ENCODE measurements around the gene U2AF2.

U2AF2 gene
- long read RNA-seq, donor 1, transcript U2AF2-201 (12 exons, 1,698 nt) = minor isoform, 6 of 74 reads
- long read RNA-seq, donor 1, transcript U2AF2-202 (12 exons, 3,022 nt) = major isoform, 16 of 74 reads
- long read RNA-seq, donor 1, transcript U2AF2-205 (5 exons, 637 nt) = minor isoform, 9 of 74 reads
- long read RNA-seq, donor 1, partial matches to known transcripts = 40 of 74 reads
- long read RNA-seq, donor 1, other reads (novel, unspliced or antisense) = 0 of 74 reads
- long read RNA-seq, donor 2, transcript U2AF2-202 (12 exons, 3,022 nt) = major isoform, 10 of 48 reads
- long read RNA-seq, donor 2, transcript U2AF2-205 (5 exons, 637 nt) = minor isoform, 5 of 48 reads
- long read RNA-seq, donor 2, partial matches to known transcripts = 26 of 48 reads
- long read RNA-seq, donor 2, other reads (novel, unspliced or antisense) = 0 of 48 reads
- long read RNA-seq, donor 3, partial matches to known transcripts = 6 of 14 reads
- long read RNA-seq, donor 3, other reads (novel, unspliced or antisense) = 0 of 14 reads
- long read RNA-seq, donor 4, transcript U2AF2-202 (12 exons, 3,022 nt) = major isoform, 7 of 36 reads
- long read RNA-seq, donor 4, partial matches to known transcripts = 25 of 36 reads
- long read RNA-seq, donor 4, other reads (novel, unspliced or antisense) = 0 of 36 reads
- long read RNA-seq, donor 5, transcript U2AF2-202 (12 exons, 3,022 nt) = major isoform, 16 of 60 reads
- long read RNA-seq, donor 5, partial matches to known transcripts = 33 of 60 reads
- long read RNA-seq, donor 5, other reads (novel, unspliced or antisense) = 5 of 60 reads
- long read RNA-seq, donor 6, transcript U2AF2-202 (12 exons, 3,022 nt) = major isoform, 10 of 64 reads
- long read RNA-seq, donor 6, transcript U2AF2-205 (5 exons, 637 nt) = minor isoform, 6 of 64 reads
- long read RNA-seq, donor 6, partial matches to known transcripts = 37 of 64 reads
- long read RNA-seq, donor 6, other reads (novel, unspliced or antisense) = 7 of 64 reads
- long read RNA-seq, donor 7, transcript U2AF2-201 (12 exons, 1,698 nt) = minor isoform, 7 of 112 reads
- long read RNA-seq, donor 7, transcript U2AF2-202 (12 exons, 3,022 nt) = major isoform, 18 of 112 reads
- long read RNA-seq, donor 7, transcript U2AF2-205 (5 exons, 637 nt) = minor isoform, 12 of 112 reads
- long read RNA-seq, donor 7, partial matches to known transcripts = 71 of 112 reads
- long read RNA-seq, donor 7, other reads (novel, unspliced or antisense) = 0 of 112 reads
- long read RNA-seq, donor 8, transcript U2AF2-205 (5 exons, 637 nt) = minor isoform, 7 of 33 reads
- long read RNA-seq, donor 8, transcript U2AF2-202 (12 exons, 3,022 nt) = major isoform, 9 of 33 reads
- long read RNA-seq, donor 8, partial matches to known transcripts = 12 of 33 reads
- long read RNA-seq, donor 8, other reads (novel, unspliced or antisense) = 0 of 33 reads

GRCh38 chr19:55654868-55655647 is at the start of gene U2AF2:
Gene U2AF2, plus strand, starts transcription at chr19:55655035. Its CDS starts 70 bp downstream, at chr19:55655105.
- DNase-seq = peak; percentile 95

GRCh38 chr19:55605207-55605636 is 49.6 kb upstream of the U2AF2 start:
- peak; percentile 92 for DNase-seq

GRCh38 chr19:55605637-55606470 is 49.0 kb upstream of the U2AF2 start, which contains the start of gene ZNF865:
Gene ZNF865, plus strand, starts transcription at chr19:55605647. Its CDS starts 7,972 bp downstream, at chr19:55613619.
- peak; percentile 67 for DNase-seq

GRCh38 chr19:55606471-55606787 is 48.4 kb upstream of the U2AF2 start:
- DNase-seq = no peak

GRCh38 chr19:55606817-55607216 is 48.0 kb upstream of the U2AF2 start:
- DNase-seq = no peak

GRCh38 chr19:55609326-55609725 is 45.5 kb upstream of the U2AF2 start:
- DNase-seq = no peak

- DNase-seq = no peak
Observed at GRCh38 chr19:55611300-55611982, 43.4 kb upstream of the U2AF2 start.

- no peak for DNase-seq
Observed at GRCh38 chr19:55611983-55612645, 42.7 kb upstream of the U2AF2 start.

GRCh38 chr19:55613396-55613795 is 41.4 kb upstream of the U2AF2 start:
- DNase-seq = no peak

- DNase-seq = no peak
Observed at GRCh38 chr19:55613930-55614710, 40.7 kb upstream of the U2AF2 start.

- no peak for DNase-seq
Observed at GRCh38 chr19:55614711-55615542, 39.9 kb upstream of the U2AF2 start.

- no peak for DNase-seq
Observed at GRCh38 chr19:55615543-55616394, 39.1 kb upstream of the U2AF2 start.

GRCh38 chr19:55616395-55616875 is 38.4 kb upstream of the U2AF2 start:
- no peak for DNase-seq

- no peak for DNase-seq
Observed at GRCh38 chr19:55617426-55617825, 37.4 kb upstream of the U2AF2 start.

- DNase-seq = no peak
Observed at GRCh38 chr19:55618426-55618825, 36.4 kb upstream of the U2AF2 start.

GRCh38 chr19:55619286-55619685 is 35.5 kb upstream of the U2AF2 start:
- DNase-seq = no peak

Measured in right kidney (tissue), 9 donors.